HEK293 (cell line): ENCODE measurements around the gene MARCHF11.

ENCODE experiments used
- CTCF ChIA-PET: fragments of 350-600 bp; formaldehyde crosslinking; extraction: SDS; loops from one replicate; lab custom pipeline; 2021; ENCODE audit warnings: antibody characterized with exemption; lab: Yijun Ruan, JAX
- POLR2A ChIA-PET: fragments of 300-600 bp; formaldehyde crosslinking; extraction: SDS; loops from one replicate; lab custom pipeline; 2020; ENCODE audit warnings: antibody characterized with exemption, inconsistent platforms; lab: Yijun Ruan, JAX
- H3K27ac ChIP-seq: fragments of 200-500 bp; sonication (Bioruptor generic); 2 replicates; pipeline ENCODE4 v1.5.1; 2014; ENCODE audit warnings: low read depth, low read length, control low read depth, inconsistent platforms; ENCODE audit errors: extremely low read depth
- H3K36me3 ChIP-seq, 2 experiments: fragments of 200-500 bp in 1 of 2; sonication (Bioruptor generic) in 1 of 2; 1 replicate in 1 of 2; 2 replicates in 1 of 2; pipeline ENCODE4 v1.5.1; 2014 to 2017; ENCODE audit warnings: inconsistent platforms in 2 of 2, low read length in 2 of 2; ENCODE audit not compliant: control insufficient read depth in 2 of 2, insufficient read depth in 1 of 2
- H3K4me1 ChIP-seq: fragments of 200-500 bp; sonication (Bioruptor generic); 2 replicates; pipeline ENCODE4 v1.5.1; 2014; ENCODE audit warnings: mild to moderate bottlenecking, low read length, inconsistent platforms; ENCODE audit not compliant: control insufficient read depth, insufficient read depth
- H3K4me3 ChIP-seq: 2 replicates; pipeline ENCODE4 v1.5.1; 2011; ENCODE audit warnings: low read depth, mild to moderate bottlenecking, control low read depth, low read length, moderate library complexity
- H3K9me3 ChIP-seq: fragments of 200-500 bp; sonication (Bioruptor generic); 2 replicates; pipeline ENCODE4 v1.5.1; 2014; ENCODE audit warnings: low read depth, low read length, inconsistent platforms; ENCODE audit not compliant: control insufficient read depth, insufficient read depth
- IKZF3 ChIP-seq: fragments of 450-650 bp; IDR thresholded peaks from 2 replicates; pipeline ENCODE4 v1.5.0; 2018; ENCODE audit warnings: missing biosample characterization, mild to moderate bottlenecking, missing genetic modification characterization, moderate library complexity
- KLF7 ChIP-seq: fragments of 450-650 bp; formaldehyde crosslinking; IDR thresholded peaks from 2 replicates; pipeline ENCODE4 v1.5.1; 2016; ENCODE audit warnings: missing biosample characterization, missing genetic modification characterization, borderline replicate concordance
- OSR2 ChIP-seq: fragments of 450-650 bp; formaldehyde crosslinking; IDR thresholded peaks from 2 replicates; pipeline ENCODE4 v1.5.1; 2016; ENCODE audit warnings: missing biosample characterization, missing genetic modification characterization
- ZFP41 ChIP-seq: fragments of 450-650 bp; formaldehyde crosslinking; IDR thresholded peaks from 2 replicates; pipeline ENCODE4 v1.5.1; 2016; ENCODE audit warnings: missing biosample characterization, missing genetic modification characterization, borderline replicate concordance
- ZFP69B ChIP-seq: fragments of 450-650 bp; formaldehyde crosslinking; IDR thresholded peaks from 2 replicates; pipeline ENCODE4 v1.5.1; 2016; ENCODE audit warnings: missing biosample characterization, missing genetic modification characterization
- ZNF112 ChIP-seq: fragments of 450-650 bp; formaldehyde crosslinking; IDR thresholded peaks from 2 replicates; pipeline ENCODE4 v1.5.0; 2017; ENCODE audit warnings: missing biosample characterization, missing genetic modification characterization
- ZNF132 ChIP-seq: fragments of 450-650 bp; formaldehyde crosslinking; IDR thresholded peaks from 2 replicates; pipeline ENCODE4 v1.5.1; 2017; ENCODE audit warnings: missing biosample characterization, missing genetic modification characterization, borderline replicate concordance
- ZNF146 ChIP-seq: fragments of 450-650 bp; formaldehyde crosslinking; IDR thresholded peaks from 2 replicates; pipeline ENCODE4 v1.5.1; 2016; ENCODE audit warnings: missing biosample characterization, missing genetic modification characterization
- ZNF221 ChIP-seq: fragments of 450-650 bp; formaldehyde crosslinking; IDR thresholded peaks from 2 replicates; pipeline ENCODE4 v1.5.1; 2017; ENCODE audit warnings: missing biosample characterization, missing genetic modification characterization, borderline replicate concordance
- ZNF391 ChIP-seq: fragments of 450-650 bp; formaldehyde crosslinking; IDR thresholded peaks from 2 replicates; pipeline ENCODE4 v1.5.1; 2016; ENCODE audit warnings: low read depth, missing biosample characterization, missing genetic modification characterization, borderline replicate concordance
- ZNF416 ChIP-seq: fragments of 450-650 bp; formaldehyde crosslinking; IDR thresholded peaks from 2 replicates; pipeline ENCODE4 v1.5.1; 2016; ENCODE audit warnings: missing biosample characterization, missing genetic modification characterization
- ZNF521 ChIP-seq: fragments of 450-650 bp; formaldehyde crosslinking; IDR thresholded peaks from 2 replicates; pipeline ENCODE4 v1.5.1; 2017; ENCODE audit warnings: missing biosample characterization, mild to moderate bottlenecking, missing genetic modification characterization
- ZNF623 ChIP-seq: fragments of 450-650 bp; formaldehyde crosslinking; IDR thresholded peaks from 2 replicates; pipeline ENCODE4 v1.5.1; 2016; ENCODE audit warnings: missing biosample characterization, missing genetic modification characterization
- ZNF629 ChIP-seq: fragments of 450-650 bp; formaldehyde crosslinking; IDR thresholded peaks from 2 replicates; pipeline ENCODE4 v1.5.1; 2017; ENCODE audit warnings: missing biosample characterization, missing genetic modification characterization
- ZNF747 ChIP-seq: fragments of 450-650 bp; formaldehyde crosslinking; IDR thresholded peaks from 2 replicates; pipeline ENCODE4 v1.5.1; 2016; ENCODE audit warnings: missing biosample characterization, missing genetic modification characterization
- ZNF777 ChIP-seq: fragments of 450-650 bp; formaldehyde crosslinking; IDR thresholded peaks from 2 replicates; pipeline ENCODE4 v1.5.1; 2017; ENCODE audit warnings: missing biosample characterization, missing genetic modification characterization, borderline replicate concordance
- ZNF792 ChIP-seq: fragments of 450-650 bp; formaldehyde crosslinking; IDR thresholded peaks from 2 replicates; pipeline ENCODE4 v1.5.1; 2016; ENCODE audit warnings: missing biosample characterization, missing genetic modification characterization
- ZSCAN23 ChIP-seq: fragments of 450-650 bp; formaldehyde crosslinking; IDR thresholded peaks from 2 replicates; pipeline ENCODE4 v1.5.1; 2016; ENCODE audit warnings: missing biosample characterization, missing genetic modification characterization
- ZXDB ChIP-seq: fragments of 450-650 bp; formaldehyde crosslinking; IDR thresholded peaks from 2 replicates; pipeline ENCODE4 v1.5.1; 2016; ENCODE audit warnings: missing biosample characterization, missing genetic modification characterization
- TF ChIP-seq, protein P1 (sequence below): fragments of 450-650 bp; formaldehyde crosslinking; IDR thresholded peaks from 2 replicates; pipeline ENCODE4 v1.5.1; 2016; ENCODE audit warnings: missing biosample characterization, missing genetic modification characterization
- TF ChIP-seq, protein P2 (sequence below): fragments of 450-650 bp; formaldehyde crosslinking; IDR thresholded peaks from 2 replicates; pipeline ENCODE4 v1.5.1; 2016; ENCODE audit warnings: missing biosample characterization, missing genetic modification characterization
- TF ChIP-seq, protein P3 (sequence below): fragments of 450-650 bp; formaldehyde crosslinking; IDR thresholded peaks from 2 replicates; pipeline ENCODE4 v1.5.1; 2017; ENCODE audit warnings: missing biosample characterization, missing genetic modification characterization

The MARCHF11 gene

DNA sequence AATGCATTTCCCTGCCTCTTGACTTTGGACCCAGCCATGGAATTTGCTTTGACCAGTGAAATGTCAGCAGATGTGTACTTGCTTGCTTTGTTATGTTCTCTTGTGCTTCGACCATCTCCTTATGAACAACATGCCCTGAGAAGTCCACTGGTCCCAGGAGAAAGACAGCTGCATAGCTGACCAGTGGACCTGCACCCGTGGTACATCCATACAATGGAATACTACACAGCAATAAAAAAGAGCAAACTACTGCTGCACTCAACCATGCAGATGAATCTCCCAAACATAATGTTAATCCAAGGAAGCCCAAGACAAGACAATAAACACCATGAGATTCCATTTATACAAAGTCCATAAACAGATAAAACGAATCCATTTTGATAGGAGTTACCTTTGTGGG, 30.0 kb downstream of the MARCHF11 start:
- no peaks in the 10 kb centered on the region for H3K9me3 ChIP-seq
- H3K36me3 ChIP-seq, result no peaks in the 10 kb centered on the region
- no peak for TF ChIP-seq ZNF391 (tag by site-specific recombination)
- TF ChIP-seq ZNF146, result 0 out of 2 replicates have a peak, but pooled peaks have one; percentile 5
- no peak overlapping the region for H3K4me3 ChIP-seq
- ChIA-PET CTCF (interaction anchor here (0.7 kb wide), 1 partner anchor 1054 kb away, joined by 3 read pairs; no protein-coding TSS in a partner anchor), POLR2A (no interaction called here)
- no peak overlapping the region for H3K27ac ChIP-seq
- no peaks in the 10 kb centered on the region for H3K4me1 ChIP-seq

DNA sequence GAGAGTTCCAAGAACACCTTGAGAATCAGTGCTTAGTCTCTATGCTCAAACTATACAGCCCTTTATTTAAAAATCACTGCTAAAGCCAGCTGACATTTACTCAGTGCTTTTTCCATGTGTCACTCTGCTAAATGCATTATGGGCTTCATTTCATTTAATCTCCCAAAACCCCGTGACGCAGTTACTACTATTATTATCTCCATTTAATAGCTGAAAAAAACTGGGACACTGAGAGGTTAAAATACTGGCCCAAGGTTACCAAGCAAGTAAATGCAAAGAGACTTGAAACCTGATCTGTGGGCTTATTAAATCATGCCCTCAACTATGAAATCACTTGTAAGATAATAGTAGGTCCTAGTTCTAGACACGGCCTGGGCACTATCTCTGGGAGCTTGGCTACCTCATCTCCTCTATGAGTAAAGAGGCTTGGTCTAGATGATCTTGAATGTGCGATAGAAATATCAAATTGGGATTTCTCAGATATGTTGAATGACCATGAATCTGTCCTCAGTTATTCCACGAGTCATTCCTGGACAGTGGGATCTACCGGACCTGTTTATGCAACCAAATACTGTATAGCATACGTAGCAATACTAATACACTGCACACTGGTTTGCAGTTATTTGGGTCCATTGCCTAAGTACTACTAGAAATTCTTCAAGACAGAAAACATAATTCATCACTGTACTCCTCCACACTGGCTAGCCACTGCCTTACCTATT, 32.3 kb downstream of the MARCHF11 start:
- POLR2A ChIA-PET, result no interaction called here
- CTCF ChIA-PET, result no interaction called here
- no peak overlapping the region for H3K4me3 ChIP-seq

DNA sequence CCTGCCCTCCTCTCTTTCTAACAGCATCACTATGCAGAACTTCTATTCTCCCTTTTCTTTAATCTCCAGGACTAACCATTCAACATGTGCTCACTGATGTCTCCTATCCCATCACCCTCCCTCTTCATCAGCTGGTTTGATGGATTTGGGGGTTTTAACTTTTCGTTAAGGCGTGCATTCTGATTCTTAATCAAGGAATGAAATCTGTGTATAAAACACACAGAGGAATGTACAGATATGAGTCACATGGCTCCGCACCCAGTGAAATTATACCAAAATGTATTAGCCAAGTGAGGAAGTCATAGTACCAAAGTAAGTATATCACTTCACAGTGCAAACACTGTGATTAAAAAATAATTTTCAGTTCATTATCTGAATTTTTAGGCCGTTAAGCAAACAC, 35.2 kb downstream of the MARCHF11 start:
- Histone ChIP-seq H3K27ac (no peak overlapping the region), H3K36me3 (no peaks in the 10 kb centered on the region), H3K4me1 (no peaks in the 10 kb centered on the region), H3K4me3 (no peak overlapping the region), H3K9me3 (no peaks in the 10 kb centered on the region)
- TF ChIP-seq, protein P1, sequence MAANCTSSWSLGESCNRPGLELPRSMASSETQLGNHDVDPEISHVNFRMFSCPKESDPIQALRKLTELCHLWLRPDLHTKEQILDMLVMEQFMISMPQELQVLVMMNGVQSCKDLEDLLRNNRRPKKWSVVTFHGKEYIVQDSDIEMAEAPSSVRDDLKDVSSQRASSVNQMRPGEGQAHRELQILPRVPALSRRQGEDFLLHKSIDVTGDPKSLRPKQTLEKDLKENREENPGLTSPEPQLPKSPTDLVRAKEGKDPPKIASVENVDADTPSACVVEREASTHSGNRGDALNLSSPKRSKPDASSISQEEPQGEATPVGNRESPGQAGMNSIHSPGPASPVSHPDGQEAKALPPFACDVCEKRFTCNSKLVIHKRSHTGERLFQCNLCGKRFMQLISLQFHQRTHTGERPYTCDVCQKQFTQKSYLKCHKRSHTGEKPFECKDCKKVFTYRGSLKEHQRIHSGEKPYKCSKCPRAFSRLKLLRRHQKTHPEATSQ (tag by site-specific recombination), result no peak
- TF ChIP-seq ZNF221 (tag by site-specific recombination) (no peak), ZNF747 (tag by site-specific recombination) (no peak), OSR2 (tag by site-specific recombination) (no peak), ZNF132 (tag by site-specific recombination) (no peak), ZSCAN23 (tag by site-specific recombination) (no peak), ZNF792 (tag by site-specific recombination) (no peak), KLF7 (tag by site-specific recombination) (no peak), ZNF416 (tag by site-specific recombination) (no peak), ZNF629 (no peak), ZNF112 (tag by site-specific recombination) (no peak), ZXDB (tag by site-specific recombination) (no peak), ZNF521 (tag by site-specific recombination) (no peak), IKZF3 (tag by site-specific recombination) (no peak), ZFP41 (tag by site-specific recombination) (no peak), ZFP69B (tag by site-specific recombination) (no peak)
- TF ChIP-seq, protein P2, sequence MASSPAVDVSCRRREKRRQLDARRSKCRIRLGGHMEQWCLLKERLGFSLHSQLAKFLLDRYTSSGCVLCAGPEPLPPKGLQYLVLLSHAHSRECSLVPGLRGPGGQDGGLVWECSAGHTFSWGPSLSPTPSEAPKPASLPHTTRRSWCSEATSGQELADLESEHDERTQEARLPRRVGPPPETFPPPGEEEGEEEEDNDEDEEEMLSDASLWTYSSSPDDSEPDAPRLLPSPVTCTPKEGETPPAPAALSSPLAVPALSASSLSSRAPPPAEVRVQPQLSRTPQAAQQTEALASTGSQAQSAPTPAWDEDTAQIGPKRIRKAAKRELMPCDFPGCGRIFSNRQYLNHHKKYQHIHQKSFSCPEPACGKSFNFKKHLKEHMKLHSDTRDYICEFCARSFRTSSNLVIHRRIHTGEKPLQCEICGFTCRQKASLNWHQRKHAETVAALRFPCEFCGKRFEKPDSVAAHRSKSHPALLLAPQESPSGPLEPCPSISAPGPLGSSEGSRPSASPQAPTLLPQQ, result no peak
- TF ChIP-seq, protein P3, sequence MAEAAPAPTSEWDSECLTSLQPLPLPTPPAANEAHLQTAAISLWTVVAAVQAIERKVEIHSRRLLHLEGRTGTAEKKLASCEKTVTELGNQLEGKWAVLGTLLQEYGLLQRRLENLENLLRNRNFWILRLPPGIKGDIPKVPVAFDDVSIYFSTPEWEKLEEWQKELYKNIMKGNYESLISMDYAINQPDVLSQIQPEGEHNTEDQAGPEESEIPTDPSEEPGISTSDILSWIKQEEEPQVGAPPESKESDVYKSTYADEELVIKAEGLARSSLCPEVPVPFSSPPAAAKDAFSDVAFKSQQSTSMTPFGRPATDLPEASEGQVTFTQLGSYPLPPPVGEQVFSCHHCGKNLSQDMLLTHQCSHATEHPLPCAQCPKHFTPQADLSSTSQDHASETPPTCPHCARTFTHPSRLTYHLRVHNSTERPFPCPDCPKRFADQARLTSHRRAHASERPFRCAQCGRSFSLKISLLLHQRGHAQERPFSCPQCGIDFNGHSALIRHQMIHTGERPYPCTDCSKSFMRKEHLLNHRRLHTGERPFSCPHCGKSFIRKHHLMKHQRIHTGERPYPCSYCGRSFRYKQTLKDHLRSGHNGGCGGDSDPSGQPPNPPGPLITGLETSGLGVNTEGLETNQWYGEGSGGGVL (tag by site-specific recombination), result no peak
- CTCF ChIA-PET, result interaction anchor here (2.4 kb wide), 1 partner anchor 16 kb away, joined by 9 read pairs; no protein-coding TSS in a partner anchor
- POLR2A ChIA-PET, result no interaction called here

More for the DNA sequence above, 32.3 kb downstream of the MARCHF11 start:
- H3K36me3 ChIP-seq, result no peaks in the 10 kb centered on the region
- no peak for TF ChIP-seq ZNF623 (tag by site-specific recombination)
- TF ChIP-seq ZNF777 (tag by site-specific recombination), result no peak
- TF ChIP-seq, all 188 proteins: peak for 0
- Histone ChIP-seq H3K4me1 (no peaks in the 10 kb centered on the region), H3K9me3 (no peaks in the 10 kb centered on the region), H3K27ac (no peak overlapping the region)
